Keratinocyte (primary cell): ENCODE data around the gene GM2A.

Experiments
- EZH2 ChIP-seq: IDR thresholded peaks from one replicate; pipeline ENCODE4 v1.6.1; 2012; ENCODE audit warnings: inconsistent platforms, mild to moderate bottlenecking, low read length, moderate library complexity
- TF ChIP-seq, protein P1 (sequence below), 3 experiments: IDR thresholded peaks in 1 of 3; conservative IDR thresholded peaks in 1 of 3; optimal IDR thresholded peaks in 1 of 3; 2 replicates in 2 of 3; 3 replicates in 1 of 3; pipeline versions ENCODE3 to v1.5.1; 2011; ENCODE audit warnings: low read length in 3 of 3, mild to moderate bottlenecking in 3 of 3, moderate library complexity in 2 of 3, control low read depth in 1 of 3, inconsistent platforms in 1 of 3; ENCODE audit not compliant: insufficient read depth in 2 of 3; ENCODE audit errors: extremely low read depth in 1 of 3

DNA sequence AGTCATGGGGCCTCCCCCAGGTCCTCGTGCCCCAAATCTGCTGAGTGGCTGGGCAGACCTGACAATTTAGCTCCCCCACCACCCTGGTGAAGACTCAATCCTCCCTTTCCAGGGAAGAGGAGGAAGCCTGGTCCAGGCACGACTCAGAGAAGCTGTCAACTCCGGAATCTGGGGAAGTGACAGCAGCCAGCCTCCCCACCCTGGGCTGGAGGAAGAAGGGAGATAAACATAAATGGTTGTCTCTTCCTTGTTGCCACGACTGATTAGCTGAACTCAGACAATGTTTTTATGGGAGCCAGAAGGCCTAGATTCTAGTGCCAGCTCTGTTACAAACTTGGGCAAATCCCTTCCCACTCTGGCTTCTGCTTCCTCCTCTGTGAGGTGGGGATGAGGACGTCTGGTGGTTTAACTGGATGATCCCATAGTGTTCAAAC is 44.5 kb upstream of the GM2A start:
- TF ChIP-seq, protein P1, sequence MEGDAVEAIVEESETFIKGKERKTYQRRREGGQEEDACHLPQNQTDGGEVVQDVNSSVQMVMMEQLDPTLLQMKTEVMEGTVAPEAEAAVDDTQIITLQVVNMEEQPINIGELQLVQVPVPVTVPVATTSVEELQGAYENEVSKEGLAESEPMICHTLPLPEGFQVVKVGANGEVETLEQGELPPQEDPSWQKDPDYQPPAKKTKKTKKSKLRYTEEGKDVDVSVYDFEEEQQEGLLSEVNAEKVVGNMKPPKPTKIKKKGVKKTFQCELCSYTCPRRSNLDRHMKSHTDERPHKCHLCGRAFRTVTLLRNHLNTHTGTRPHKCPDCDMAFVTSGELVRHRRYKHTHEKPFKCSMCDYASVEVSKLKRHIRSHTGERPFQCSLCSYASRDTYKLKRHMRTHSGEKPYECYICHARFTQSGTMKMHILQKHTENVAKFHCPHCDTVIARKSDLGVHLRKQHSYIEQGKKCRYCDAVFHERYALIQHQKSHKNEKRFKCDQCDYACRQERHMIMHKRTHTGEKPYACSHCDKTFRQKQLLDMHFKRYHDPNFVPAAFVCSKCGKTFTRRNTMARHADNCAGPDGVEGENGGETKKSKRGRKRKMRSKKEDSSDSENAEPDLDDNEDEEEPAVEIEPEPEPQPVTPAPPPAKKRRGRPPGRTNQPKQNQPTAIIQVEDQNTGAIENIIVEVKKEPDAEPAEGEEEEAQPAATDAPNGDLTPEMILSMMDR (optimal IDR thresholded peaks at IDR 0.05 in 1 of 3, IDR thresholded peaks at IDR 0.05 in 1 of 3, conservative IDR thresholded peaks at IDR 0.05 in 1 of 3; ENCODE audit: extremely low read depth in 1 of 3, insufficient read depth in 2 of 3, low read length in 3 of 3): no peak
- TF ChIP-seq EZH2: no peak
